Lung microvascular endothelial cell (primary cell): Measurements from ENCODE around the gene SBF2. TPM values are rescaled to one million over a fixed set of nuclear protein-coding genes. Genes with fewer than 3 reads are reported as not detected.

Experiments
- DNase-seq, 2 donors: peaks; one replicate each; pipeline versions ENCODE4 v3.0.0 to v3.0.0-alpha.2; 2010; ENCODE audit warnings: low read depth in 2 of 2
- total RNA-seq: library from RNA; depleted of rRNA; stranded (reverse); fragments of >200 nt; gene quantifications from 2 replicates; pipeline ENCODE4 v1.2.1, GENCODE V29; 2014

The SBF2 gene
- 26.6 and 50.8 TPM in 2 replicates for total RNA-seq

DNA sequence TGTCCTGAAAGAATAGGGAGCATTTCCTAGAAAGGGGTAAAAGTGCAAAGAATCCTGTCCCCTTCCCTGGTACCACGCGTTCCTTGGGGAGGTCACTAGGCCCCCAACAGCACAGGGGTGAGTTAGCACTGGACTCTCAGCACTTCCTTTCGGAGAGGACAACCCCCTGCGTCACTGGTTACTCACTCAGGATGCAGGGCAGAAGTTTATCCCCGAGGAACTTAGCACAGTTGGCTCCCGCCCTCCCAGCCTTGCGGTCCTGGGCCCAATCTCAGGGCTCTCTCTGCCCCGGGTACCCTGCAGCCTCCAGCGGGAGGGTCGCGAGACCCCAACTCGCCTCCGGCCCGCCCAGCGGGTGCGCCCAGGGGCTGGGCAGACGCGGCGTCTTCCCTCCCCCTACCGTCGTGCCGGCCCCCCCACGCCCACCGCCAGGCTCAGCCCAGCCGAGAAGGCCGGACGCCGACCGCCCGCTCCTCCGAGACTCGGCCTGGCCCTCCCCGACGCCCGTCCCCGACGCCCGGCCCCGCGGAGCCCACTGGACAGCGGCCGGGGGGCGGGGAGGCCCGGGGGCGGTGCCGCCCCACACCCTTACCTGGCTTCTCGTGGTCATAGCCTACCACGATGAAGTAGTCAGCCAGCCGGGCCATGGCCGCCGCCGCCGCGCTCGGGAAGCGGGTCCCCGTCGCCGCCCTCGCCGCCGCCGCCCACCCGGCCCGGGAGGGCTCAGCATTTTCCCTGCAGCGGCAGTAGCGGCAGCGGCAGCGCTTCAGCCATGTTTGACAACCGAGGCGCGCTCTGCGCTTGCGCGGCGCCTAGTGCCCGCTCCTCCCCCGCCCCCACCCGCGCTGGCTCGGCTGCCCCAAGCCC lies at the start of gene SBF2:
Gene SBF2 (minus strand): TSS at position 797 of the 867 bp plus-strand sequence. CDS start 150 bp downstream, at position 647.
- DNase-seq: peak; percentile 92 to 95

DNA sequence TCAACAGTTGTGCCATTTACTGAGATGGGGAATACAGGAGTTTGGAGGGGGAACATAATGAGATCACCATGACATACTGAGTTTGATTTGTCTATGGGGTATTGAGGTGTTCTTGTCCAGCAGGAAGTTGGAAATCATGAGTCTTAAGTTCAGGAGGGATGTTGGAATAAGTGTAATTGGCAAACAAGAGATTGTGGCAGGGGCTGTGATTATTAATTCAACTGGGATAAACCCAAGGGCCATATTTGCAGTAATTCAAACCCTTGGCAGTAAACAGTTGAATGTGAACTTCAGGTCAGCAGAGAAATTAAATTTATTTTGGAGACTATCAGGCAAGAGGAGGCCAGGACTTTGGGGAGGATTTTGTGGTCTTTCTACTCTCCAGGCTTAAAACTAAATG lies 44.3 kb upstream of the SBF2 start:
- DNase-seq: no peak

DNA sequence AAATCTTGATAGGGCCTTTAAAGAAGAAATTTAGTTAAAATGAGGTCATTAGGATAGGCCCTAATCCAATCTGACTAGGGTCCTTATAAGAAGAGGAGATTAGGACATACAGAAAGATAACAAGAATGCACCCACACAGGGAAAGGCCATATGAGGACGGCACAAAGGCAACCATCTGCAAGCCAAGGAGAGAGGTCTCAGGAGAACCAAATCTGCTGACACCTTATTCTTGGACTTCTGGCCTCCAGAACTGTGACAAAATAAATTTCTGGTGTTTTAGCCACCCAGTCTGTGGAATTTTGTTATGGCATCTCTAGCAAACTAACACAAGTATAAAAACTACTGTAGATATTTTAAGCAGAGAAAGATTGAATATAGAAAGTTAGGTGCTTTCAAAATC lies 39.5 kb upstream of the SBF2 start:
- no peak for DNase-seq

DNA sequence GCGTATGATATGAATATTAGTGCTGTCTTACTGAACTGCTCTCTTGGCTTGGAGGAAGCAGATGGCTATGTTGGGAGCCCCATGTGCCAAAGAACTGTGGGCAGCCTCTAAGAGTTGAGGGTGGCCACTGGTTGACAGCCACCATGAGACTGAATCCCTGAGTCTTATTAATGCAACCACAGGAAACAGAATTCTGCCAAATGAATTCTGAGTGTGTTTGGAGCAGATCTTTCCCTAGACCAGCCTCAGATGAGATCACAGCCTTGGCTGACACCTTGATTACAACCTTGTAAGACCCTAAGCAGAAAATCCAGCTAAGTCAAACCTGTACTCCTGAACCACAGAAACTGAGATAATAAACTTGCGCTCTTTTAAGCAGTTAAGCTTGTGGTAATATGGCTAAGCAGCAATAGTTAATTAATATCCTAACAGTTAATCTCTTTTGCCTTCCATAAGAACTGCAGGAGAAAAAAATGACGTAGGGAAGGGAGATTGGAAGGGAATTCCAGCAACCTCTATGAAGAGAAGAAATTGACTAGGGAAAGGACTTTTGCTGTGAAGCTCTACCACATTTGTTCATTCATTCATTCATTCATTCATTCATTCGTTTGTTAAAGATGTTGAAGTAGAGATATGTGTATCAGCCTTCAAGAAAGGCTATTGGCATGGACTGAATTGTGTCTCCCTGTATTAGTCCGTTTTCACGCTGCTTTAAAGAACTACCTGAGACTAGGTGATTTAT lies 37.7 kb upstream of the SBF2 start:
- peak in 1 of 2 donors; percentile 40 for DNase-seq

DNA sequence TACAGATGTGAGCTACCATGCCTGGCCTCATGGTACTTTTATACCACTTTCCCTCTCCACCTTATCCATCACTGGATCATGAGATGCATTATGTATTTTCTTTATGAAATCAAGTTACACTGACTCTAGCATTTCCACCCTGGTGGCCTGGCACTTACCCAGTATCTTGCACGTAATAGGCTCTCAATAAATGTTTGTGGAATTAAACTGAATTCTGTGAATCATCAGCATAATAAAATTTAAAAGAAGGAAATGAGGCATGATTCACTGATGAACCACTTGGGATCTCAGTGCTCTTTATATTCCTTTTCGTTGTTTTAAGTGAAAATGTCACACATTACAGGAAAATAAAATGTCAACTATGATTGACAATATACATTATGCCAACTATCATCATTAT lies 35.9 kb upstream of the SBF2 start:
- peak; percentile 28 to 86 for DNase-seq

DNA sequence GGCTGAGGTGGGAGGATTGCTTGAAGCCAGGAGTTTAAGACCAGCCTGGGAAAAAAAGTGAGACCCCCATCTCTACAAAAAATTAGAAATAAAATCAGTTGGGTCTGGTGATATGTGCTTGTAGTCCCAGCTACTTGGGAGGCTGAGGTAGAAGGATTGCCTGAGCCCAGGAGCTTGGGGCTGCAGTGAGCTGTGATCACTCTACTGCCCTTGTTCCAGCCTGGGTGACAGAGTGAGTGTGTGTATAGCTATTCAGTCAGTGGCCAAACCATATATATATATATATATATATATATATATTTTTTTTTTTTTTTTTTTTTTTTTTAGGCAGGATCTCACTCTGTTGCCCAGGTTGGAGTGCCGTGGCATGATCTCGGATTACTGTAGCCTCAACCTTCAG lies 35.3 kb upstream of the SBF2 start:
- no peak for DNase-seq

DNA sequence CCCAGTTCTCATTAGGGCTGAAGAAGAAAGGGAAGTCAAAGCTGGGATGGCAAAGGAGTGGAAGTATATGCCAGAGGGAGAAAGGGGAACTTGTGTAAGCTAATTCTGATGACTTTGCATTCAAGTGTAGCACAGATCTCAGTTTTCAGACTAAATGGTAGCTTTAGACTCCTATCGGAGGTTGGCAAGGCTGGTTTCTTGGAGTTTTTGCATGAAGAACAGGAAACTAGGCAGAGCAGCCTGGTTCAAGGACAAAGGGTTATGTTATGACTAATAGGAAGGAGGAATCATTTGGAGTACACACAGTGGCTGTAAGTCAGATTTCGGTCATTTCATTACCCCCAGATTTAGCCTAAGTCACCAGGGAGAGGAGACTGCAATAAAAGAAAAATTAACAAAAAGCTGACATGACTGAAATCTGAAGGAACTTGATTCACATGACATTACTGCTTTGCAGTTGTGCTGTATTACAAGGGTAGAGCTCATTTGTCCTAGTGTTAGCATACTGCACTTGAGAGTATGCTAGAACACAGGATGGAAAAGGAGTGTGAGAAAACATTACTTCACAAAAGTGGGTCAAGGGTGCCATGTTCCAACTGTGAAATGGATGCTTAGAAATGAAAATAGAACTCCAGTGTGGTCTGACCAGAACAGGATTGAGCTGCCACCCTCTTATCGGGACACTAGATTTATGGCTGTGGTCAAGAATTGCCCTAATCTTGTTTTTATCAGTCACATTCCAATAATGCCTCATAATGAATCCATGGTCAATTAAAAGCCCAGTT lies 34.5 kb upstream of the SBF2 start:
- peak; percentile 59 to 81 for DNase-seq

DNA sequence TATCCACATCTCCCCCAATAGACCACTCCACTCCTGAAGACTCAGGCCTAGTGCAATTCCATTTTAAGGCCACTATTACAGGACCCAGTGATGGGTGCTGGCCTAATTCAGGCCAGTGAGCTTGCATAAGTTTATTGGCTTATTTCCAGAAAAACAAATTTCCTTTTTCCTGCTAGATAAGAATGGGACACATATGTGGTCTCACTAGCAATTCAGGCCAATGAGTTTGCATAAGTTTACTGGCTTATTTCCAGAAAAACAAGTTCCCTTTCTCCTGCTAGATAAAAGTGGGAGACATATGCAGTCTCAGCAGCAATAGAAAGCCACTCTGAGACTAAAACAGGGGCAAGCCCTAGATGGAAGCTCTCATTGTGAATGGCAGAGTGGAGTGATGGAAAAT lies 33.2 kb upstream of the SBF2 start:
- peak; percentile 83 to 91 for DNase-seq

DNA sequence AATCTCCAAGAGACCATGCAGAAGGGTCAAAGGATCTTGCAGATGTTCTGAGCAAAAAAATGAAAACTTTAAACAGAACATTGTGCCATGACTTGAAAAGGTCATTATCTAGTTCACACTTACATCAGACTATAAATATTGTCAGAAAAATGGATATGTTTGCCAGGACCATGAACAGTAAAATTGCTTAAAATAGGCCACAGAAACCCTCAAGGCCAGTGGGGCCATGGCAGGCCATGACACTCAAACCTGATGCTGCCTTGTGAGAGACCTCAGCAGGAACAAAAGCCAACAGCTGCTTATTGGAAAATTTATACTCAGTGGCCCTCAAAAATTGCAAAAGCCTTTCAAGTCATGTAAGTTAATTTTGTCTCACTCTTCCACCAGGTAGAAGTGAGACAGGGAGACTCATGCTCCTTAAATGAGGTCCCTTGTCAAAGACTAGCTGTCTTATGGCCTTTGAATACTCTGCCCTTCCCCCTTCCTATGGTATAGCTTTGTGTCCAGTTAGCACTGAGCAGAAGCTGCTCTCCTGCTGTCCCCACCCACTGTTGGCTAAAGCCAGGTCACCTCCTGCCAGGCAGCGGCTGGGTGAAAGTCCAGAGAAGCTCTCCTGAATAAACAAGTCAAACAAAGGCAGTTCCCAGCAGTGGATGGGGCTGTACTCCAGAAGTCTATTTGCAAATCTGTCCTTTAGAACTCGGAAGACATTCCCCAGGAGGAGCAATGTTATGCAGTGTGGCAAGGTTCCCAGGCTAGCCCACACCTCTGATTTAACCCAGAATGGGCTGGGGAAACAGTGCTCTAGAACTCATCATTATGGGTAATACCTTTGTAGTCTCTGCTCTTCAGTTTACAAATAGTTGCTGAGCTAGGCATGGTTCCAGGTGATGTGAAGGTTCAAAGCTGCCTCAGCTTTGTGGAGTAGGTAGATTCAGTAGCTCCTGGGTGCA lies 32.3 kb upstream of the SBF2 start:
- DNase-seq: peak; percentile 42 to 90

DNA sequence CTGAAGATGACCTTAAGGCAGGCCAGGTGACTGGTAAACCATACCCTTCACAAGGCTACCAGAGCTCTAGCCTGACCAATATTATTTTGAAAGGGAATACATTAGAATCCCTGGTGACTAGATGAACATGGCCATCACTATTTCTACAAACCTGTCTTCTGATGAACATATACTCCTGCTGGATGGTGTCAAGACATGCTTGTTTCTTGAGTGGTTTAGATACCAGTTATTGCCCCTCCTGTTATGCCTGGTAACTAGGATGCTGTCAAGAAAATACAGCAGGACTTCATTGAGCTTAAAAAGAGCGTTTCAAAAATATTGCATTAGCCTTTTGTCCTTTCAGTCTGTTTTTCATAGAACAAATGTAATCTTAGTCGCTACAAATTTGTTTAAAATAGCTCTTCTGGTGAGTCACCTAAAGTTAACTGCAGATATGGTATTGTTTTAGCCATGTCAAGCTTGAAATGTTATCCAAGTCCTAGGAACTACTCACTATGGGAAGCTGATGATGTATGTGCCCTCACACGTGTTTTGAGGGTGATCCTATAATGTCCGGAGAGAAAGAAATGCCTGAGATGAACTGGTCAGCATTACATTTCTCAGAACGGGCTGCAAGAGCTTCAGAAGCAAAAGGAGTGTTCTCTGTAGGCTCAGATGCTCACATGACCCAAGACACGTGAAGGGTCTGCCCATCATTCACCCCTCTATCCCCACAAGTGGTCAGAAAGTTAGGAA lies 31.4 kb upstream of the SBF2 start:
- peak; percentile 37 to 94 for DNase-seq

DNA sequence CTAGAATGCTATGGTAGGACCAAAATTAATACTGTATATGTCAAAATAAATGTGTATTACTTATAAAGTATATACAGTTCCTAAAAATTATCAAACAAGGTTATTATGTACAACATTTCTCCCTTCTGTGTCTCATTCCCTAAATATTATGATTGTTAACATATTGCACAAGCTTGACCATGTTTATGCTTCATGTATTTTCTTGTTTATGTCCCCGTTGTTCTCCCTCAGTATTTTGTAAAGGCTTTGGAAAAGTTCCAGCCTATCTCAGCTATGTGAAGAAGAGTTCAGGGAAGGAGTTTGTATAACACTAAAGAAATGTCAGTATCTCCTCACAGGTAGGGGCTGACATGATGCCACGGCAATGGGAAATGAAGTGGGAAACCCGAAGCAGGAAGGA lies 30.5 kb upstream of the SBF2 start:
- DNase-seq: no peak

DNA sequence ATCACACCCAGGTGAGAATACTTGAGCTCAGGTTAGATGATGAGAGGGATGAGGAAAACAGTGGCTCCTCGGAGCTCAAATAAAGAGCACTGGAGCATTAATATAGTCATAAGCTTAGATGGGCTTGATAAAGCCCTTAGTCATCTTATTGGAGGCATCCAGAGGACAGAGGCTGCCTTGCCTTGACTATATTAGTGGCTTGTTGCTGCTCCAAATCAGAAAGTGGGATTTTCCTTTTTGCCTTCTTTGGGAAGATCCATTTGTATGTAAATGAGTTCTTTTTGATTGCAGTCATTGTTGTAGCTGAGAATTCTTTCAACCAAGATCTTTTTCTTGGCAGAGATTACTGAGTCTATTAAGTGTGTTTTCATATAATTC lies 29.8 kb upstream of the SBF2 start:
- peak in 1 of 2 donors; percentile 46 for DNase-seq

DNA sequence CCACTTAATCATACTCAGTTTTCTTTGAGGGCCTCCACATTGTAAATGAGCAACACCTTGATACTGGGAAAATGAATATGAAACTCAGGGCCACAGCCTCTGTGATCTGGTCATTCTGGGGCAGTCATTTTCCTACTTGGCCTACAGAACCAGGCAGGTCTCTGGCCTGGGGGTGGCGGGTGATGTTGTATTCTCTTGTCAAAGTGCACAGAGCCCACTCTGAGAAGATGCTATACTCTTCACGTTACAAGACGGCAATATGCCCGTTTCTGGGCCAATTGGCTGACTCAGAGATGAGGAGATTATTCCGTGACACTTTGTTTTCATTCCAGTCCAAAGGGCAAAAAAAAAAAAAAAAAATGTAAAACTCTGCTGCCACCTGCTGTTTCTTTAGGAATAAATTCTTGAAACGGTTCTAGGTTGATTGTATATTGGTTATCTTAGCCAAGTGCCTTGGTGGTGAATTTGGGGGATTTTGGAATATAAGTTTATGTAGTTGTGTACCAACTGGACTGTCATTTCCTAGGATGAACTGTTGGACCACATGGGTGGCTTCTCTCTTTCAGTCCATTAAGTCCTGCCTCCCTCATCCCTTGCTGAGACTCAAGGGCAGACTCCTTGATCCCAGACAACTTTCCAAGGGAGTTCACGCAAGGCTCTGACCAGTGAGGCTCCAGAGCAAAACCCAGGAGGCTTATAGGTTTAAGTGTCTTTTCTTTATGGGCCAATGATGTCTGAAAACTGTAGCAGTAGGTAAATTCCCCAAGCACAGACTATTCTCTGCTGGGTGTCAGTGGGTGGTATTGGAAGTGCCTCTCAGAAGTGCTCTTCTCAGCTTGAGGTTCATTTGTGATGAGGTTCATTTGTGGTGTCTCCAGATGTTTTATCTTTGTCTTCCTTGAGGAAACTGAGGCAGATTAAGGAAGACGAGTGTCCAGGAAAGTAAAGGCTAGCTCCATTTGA lies 29.1 kb upstream of the SBF2 start:
- peak; percentile 84 to 89 for DNase-seq

DNA sequence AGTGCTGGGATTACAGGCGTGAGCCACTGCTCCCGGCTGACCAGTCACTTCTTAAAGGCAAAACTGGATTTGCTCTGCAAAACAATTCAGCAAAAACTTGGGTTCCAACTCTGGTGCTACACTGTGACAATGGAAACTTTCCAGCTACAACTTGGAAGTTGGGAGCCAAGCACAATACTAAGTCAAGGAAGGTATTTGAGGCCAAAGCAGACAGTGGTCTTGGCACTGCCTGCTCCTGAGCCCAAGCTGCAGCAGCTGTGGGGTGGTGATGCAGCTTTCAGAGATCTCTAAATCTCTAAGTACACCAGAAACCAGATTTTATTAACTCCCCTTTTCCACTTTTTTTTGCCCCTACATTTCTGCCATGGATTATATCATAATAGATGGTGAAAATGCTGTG lies 28.4 kb upstream of the SBF2 start:
- DNase-seq: peak in 1 of 2 donors; percentile 25

DNA sequence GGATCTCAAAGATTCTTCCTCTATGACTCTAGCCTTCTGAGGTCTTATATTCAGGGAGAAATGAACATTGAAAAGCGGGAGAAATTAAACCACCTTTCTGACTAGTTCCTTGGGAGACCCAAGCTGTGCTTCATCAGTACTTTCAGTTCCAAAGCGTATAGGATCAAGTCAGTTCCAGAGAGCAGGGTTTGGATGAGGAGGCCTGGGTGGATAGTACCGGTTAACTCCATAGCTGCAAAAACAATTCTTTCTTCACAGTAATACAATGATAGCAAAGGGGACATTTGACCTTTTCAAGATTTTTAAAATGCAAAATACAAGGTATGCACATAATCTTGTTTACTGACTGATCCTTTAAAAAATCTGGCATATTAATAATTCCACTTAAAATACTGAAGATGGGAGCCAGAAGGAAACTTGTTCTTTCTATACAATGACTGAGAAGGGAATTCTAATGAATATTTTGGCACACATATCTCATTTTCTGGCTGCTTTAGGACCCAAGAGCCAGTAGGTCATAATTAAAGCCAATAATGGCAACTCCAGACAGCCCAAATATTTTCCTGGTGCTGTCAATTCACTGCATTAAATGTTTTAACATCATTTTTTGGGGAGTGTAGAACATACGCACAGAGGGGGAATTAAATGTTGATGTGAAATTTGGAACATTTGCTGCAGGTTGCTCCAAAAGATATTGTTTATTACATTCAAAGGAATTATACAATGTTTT lies 26.9 kb upstream of the SBF2 start:
- DNase-seq: no peak

DNA sequence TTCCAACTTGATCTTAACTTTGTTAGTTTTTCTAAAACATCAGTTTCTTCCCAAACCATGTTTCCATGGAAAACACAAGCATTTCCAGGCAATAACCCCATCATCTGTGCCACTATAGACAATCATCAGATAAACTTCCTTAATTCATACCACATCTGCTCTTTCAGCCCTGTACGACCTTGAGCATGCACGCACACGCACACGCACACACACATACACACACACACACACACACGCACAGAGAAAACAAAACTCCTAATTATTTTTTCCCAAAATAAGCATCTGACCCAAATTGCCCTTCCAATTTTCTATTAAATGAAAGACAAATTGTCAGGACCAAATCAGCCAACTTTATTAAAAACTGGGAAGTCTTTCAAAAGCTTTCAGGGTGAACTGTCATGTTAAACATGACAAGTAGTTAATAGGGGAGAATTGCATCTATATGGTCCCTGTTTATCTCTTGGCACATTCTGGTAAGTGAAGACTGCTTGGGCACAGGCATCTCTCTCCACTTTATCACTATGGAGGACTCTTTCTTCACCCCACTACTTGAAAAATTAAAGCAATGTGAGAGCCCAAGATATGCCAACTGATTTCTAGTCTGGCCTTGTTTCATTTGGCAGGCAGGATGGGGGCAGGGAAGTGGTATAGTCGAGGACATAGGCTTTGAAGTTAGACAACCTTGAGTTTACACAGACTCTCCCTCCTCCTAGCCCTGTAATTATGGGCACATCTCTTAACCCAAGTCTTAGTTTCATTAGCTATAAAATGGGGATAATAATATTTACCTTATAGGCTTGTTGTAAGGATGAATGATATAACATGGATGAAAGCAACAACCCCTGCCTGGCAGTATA lies 25.9 kb upstream of the SBF2 start:
- DNase-seq: no peak

DNA sequence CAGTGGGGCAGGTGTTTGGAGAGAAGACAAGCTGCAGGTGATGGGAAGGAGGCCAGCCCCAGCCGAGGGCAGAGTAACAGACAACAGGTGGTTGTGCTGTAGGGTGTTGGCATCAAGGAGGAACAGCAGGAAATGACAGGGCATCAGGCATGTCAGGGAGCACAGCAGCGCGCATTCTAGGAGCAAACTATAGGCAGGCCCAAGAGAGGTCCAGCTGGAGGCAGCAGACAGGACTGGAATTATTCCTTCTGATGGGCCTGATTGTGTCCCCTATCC lies 24.4 kb upstream of the SBF2 start:
- DNase-seq: no peak
